ENCODE measurements around the gene SCYGR7.
"Not testable (repeated sequence)": the region's sequence is repeated elsewhere in the genome, so short reads cannot be mapped to it uniquely, and the experiment has no call there.

Gene SCYGR7, protein sequence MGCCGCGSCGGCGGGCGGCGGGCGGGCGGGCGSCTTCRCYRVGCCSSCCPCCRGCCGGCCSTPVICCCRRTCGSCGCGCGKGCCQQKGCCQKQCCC

DNA sequence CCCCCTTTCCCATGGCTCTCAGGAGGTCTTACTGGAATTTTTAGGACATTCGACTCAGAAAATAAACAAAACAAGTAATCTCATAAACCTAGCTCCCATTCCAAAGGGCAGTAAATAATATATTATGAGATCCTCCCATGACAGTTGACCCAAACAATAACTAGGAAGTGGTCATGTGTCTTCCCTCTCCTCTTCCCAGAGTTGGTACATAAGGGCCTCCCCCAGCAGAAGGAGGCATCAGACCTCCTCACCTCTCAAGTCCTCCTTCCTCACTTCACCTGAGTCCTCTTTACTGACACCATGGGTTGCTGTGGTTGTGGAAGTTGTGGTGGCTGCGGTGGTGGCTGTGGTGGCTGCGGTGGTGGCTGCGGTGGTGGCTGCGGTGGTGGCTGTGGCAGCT lies at the start of gene SCYGR7:
Gene SCYGR7 (plus strand): TSS at position 301 of the 400 bp plus-strand sequence. CDS start 0 bp downstream, at position 301.
- DNase-seq: no peak

DNA sequence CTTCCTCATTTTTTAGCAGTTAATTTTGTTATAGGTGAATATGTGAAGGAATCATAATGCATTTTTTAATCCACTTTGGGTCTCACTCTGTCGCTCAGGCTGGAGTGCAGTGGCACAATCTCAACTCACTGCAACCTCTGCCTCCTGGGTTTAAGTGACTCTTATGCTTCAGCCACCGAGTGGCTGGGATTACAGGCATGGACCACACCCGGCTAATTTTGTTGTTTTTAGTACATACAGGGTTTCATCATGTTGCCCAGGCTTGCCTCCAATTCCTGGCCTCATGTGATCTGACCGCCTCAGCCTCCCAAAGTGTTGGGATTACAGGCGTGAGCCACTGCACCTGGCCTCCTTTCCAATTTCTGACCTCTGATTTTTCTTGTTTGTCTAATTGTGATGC lies 43.9 kb upstream of the SCYGR7 start:
- no peak for DNase-seq

DNA sequence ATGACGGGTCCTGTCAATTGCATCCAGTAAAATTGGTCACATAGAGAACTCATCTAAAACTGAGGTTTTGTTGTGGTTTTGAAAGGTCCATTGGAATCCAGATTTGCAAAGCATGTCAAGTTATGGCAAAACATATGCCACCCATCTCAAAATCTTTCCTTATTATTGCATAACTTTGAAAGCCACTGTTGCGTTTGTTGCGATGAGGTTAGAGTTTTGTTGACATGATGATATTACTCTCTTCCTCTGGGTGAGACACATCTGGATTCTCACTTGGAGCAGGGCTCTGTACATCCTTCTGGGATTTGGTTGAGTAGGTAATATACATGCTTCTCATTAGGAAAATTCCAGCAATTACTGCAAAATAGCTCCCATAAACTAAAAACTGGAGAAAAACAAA lies 40.9 kb upstream of the SCYGR7 start:
- DNase-seq: no peak

DNA sequence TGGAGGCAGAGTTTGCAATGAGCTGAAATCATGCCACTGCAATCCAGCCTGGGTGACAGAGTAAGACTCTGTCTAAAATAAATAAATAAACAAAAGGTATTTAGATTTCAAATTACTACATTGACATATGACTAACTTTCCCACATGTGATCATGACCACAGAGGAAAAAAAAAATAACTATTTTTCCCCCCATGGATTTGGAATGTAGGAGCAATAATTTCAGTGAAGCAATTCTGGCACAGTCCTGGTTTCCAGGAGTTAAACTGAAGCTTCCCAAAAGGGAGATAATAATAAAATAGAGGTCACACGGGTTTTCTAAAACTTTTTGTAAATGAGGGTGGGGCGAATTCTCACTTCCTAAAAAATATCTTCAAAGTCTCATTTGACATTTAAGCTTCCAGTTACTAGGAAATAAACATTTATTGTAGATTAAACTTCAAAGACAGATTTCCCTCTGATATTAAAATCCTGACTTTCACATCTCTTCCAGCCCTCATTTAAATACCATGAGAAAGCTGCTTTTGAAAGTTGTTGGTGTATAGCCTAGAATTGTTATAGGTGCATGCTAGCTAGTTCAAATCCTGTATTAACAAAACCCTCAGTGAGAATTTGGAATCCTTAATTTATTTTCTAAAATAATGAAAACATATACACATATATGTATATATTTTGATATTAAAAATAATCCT lies 31.0 kb upstream of the SCYGR7 start:
- DNase-seq: no peak

DNA sequence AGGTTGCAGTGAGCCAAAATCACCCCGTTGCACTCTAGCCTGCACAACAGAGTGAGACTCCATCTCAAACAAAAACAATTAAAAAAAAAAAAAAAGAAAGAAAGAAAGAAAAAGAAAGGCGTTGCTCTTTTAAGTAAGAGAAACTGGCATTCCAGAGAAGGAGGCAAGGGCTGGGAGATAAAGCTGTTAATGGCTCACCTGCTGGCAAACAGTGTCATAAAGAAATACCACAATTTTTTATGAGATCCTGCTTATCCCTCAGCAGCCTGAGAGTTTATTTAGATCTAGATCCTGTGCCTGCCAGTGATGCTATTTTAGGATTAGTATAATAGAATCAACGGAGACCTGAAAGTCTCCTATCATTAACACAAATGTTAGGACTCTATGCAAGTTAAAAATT lies 26.6 kb upstream of the SCYGR7 start:
- DNase-seq: no peak

DNA sequence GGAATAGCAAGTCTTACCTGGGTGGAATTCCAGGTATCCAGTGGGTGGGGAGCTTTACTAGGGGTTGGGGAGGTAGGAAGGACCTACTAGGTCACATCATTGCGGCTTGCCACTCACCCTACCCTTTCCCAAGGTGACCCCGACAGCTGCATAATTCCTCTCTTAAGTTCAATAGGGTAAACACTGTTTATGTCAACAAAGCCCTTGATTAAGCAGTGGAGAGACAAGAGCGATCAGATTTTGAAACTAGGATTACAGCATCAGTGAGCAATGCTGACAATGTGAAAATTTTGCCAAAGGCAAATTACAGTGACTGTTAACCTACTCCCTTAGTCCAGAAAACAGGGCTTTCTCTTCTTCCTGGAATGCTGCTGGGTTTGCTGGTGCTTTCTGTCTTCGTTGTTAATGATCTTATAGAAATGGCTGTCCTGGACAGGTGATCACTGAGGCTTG lies 24.8 kb upstream of the SCYGR7 start:
- no peak for DNase-seq

DNA sequence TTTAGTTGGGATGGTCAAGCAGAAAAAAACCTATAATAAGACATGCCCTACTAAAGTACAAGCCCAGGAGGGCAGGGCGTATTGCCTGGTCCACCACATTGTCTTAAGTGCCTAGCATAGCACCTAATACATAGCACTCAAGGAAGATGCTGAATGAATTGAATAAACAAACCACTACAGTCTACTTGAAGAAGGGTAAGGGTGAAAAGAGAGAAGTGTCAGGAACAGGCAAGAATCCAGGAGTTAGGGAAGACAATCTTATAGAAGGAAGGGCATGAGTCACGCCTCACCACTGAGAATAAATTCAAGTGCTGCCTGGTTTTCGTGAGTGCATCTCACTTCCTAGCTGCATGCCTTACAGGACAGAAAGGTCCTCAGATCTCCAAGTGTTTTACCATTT lies 24.2 kb upstream of the SCYGR7 start:
- no peak for DNase-seq

DNA sequence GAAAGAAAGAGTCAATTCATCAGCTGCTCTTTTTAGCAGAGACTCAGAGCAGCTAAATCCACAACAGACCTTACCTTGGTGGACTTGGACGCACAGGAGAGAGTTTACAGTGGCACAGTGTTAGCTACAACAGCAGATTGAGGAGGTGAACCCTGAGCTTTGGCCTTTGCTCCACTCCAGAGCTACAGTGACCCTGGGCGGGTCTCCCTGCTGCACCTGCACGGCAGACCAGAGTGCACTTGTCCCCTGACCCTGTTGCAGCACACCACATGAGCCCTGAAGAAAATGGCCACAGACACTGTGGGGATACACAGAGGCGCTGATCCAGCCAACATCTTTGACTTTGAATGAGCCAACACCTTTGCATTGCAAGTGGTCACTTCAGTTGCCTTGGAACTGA lies 21.3 kb upstream of the SCYGR7 start:
- DNase-seq: no peak

DNA sequence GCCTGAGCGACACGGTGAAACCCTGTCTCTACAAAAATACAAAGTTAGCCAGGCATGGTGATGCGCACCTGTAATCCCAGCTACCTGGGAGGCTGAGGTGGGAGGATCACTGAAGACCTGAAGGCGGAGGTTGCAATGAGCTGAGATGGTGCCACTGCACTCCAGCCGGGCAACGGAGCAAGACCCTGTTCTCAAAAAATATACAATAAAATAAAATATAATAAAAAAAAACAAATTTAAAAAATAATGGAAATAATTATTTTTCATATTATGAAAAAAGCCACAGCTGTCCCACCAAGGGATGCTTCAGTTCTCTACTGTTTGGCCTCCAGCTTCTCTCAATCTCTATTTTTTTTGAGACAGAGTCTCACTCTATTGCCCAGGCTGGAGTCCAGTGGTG lies 20.7 kb upstream of the SCYGR7 start:
- DNase-seq: no peak

DNA sequence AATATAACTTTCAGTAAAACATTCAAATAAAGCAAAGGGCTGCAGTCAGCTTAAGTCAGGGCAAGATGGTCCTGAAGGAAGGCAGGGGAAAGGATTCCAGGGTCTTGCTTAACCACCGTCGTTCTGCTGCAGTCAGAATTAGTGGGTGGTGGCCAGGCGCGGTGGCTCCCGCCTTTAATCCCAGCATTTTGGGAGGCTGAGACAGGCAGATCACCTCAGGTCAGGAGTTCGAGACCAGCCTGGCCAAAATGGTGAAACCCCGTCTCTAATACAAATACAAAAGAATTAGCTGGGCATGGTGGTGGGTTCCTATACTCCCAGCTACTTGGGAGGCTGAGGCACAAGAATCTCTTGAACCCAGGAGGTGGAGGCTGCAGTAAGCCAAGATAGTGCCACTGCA lies 17.1 kb upstream of the SCYGR7 start:
- DNase-seq: no peak

DNA sequence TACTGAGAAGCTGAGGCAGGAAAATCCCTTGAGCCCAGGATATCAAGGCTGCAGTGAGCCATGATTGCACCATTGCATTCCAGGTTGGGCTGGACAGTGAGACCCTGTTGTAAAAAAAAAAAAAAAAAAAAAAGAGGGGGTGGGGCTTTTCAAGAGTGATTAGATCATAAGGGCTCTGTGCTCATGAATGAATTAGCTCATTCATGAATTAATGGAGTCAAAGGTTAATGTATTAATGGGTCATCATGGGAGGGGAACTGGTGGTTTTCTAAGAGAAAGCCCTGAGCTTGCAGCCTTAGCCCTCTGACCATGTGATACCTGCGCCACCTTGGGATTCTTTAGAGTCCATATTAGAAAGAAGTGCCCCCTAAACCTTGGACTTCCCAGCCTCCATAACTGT lies 14.8 kb upstream of the SCYGR7 start:
- no peak for DNase-seq

DNA sequence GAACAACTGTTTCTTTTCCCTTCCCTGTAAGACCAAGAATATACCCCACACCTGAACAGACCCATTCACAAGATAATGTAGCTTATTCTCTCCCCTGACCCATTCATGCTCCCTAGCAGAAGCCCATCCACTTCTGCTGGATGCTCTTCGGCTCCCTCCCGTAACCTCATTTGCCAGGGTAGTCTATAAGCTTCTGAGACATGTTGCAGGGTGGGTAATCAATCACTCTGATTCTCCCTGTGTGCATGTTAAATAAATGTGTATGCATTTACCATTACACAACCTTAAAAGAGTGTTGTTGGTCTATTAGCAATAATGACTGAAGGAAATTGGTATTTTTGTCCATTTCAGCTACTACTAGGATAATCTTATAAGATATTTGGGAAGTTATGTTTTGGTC lies 11.6 kb upstream of the SCYGR7 start:
- no peak for DNase-seq

DNA sequence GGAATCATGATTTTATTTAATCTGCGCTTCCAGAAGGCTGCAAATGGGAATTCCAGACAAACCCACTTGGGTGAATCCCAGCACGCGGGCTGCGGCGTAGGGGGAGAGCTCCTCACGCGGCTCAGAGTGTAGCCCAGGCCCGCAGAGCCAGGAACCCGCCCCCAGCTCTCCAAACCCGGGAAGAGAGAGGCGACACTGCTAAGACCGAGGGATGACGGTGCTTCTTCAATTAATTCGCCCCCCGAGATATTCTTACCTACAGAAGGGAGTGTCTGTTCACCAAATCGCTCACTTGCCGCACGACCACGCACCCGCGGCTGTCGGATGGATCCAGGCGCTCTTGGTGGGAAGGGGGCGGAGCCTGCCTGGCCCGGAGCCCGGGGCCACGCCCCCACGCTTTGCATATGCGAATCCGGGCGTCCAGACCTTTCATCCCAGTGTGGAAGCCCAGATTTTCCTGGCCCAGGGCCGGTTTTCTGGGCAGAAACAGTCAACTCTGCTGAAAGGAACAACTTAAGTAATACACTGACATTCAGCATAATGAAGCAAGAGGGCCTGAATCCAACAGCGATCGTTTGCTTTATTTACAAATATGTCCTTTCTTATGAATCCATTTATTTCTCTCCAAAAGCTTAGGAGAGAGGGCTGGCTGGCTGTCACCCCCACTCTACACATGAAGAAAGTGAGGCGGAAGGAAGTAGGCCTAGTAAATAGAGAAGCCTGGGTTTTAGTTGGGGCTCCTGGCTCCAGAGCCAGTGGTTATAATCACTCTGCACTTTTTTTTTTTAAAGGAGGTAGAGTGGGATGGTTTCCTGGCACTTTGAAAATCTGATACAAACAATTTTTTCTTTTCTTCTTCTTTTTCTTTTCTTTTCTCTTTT lies 10.2 kb upstream of the SCYGR7 start, which contains the start of gene SLC19A3:
Gene SLC19A3 (minus strand): TSS at position 342 of the 881 bp plus-strand sequence. CDS start 15,710 bp downstream, outside the sequence.
- DNase-seq: no peak

DNA sequence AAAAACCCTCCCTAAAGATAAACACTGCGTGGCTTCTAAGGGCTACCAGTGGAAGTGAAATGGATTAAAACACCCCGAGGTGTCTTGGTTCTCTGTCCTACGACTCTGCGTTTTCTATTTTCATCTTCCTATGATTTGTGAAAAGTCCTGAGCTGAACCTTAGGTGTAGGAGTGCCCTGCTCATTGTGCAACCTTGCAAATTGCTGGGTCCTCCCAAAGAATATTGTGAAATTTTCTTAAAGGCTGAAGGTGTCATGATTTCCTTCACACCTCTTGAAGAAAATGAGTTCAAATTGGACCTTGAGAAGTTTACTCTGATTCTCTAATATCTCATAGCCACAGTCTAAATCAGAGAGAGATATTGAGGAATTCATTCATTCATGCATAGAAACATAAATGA lies 8.5 kb upstream of the SCYGR7 start:
- DNase-seq: no peak

DNA sequence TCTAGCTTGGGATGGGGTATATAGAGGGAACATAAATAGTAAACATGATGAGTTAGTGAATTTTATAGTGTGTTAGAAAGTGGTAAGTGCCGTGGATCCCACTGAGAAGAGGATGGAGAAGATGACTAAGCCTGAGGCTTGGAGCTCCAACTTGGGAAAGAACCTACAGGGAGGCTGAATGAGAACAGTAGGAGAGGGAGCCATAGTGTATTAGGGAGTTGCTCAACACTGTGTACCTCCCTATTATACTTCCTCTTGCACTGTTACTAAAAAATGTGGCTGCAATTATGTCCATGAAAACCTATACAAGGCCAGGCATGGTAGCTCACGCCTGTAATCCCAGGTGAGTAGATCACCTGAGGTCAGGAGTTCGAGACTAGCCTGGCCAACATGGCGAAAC lies 7.5 kb upstream of the SCYGR7 start:
- DNase-seq: no peak

DNA sequence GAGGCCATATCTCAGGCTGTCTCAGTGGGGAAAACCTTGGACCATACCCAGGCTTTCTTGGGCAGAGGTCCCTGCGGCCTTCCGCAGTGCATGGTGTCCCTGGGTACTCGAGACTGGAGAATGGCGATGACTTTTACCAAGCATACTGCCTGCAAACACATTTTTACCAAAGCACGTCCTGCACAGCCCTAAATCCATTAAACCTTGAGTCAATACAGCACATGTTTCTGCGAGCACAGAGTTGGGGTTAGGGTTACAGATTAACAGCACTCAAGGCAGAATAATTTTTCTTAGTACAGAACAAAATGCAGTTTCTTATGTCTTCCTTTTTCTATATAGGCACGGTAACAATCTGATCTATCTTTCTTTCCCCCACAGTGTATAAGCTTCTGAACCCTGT lies 5.3 kb upstream of the SCYGR7 start:
- not testable (repeated sequence) for DNase-seq

DNA sequence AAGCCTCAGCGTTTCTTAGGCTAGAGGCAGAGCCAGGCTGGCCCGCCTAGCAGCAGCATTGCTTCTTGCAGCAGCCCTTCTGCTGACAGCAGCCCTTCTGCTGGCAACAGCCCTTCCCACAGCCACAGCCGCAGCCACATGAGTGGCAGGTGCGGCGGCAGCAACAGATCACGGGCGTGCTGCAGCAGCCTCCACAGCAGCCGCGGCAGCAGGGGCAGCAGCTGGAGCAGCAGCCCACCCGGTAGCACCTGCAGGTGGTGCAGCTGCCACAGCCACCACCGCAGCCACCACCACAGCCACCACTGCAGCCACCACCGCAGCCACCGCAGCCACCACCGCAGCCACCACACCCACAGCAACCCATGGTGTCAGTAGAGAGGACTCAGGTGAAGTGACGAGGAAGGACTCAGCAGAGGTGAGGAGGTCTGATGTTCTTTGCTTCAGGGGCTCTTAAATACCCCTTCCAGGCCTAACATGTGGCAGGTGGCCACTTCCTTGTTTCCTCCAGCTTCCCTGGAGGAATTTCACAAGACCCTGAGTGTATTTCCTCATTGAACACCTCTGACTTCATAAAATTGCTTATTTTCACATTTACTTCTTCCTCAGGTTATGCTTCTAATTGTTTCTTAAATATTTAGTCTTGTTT lies 3.6 kb upstream of the SCYGR7 start, which contains the start of gene SCYGR6:
Gene SCYGR6 (minus strand): TSS at position 364 of the 646 bp plus-strand sequence. CDS start 0 bp downstream, at position 364.
- DNase-seq: no peak

DNA sequence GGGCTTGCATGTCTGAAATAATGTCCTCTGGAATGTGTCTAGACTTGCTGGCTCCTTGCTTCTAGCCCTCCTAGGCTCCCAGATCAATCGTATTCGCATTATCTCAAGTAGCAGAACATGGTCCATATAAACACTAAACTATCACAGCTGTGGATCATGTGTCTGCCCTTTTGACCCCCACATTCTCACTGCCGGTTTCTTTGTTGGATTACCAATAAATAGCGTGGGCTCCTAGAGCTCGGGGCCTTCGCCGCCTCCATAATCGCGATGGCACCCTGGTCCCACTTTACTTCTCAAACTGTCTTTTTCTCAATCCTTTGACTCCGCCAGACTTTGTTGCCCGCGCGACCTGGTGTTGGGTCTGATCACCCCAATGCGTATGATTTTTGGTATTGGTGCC lies 11.2 kb downstream of the SCYGR7 start:
- DNase-seq: no peak

DNA sequence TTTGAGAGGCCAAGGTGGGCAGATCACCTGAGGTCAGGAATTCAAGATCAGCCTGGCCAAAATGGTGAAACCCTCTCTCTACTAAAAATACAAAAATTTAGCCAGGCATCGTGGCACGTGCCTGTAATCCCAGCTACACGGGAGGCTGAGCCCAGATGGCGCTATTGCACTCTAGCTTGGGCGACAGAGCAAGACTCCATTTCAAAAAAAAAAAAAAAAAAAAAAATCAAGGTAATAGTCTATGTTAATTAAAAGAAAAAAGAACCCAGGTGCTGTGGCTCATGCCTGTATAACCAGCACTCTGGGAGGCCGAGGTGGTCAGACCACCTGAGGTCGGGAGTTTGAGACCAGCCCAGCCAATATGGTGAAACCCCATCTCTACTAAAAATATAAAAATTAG lies 12.6 kb downstream of the SCYGR7 start:
- DNase-seq: not testable (repeated sequence)

DNA sequence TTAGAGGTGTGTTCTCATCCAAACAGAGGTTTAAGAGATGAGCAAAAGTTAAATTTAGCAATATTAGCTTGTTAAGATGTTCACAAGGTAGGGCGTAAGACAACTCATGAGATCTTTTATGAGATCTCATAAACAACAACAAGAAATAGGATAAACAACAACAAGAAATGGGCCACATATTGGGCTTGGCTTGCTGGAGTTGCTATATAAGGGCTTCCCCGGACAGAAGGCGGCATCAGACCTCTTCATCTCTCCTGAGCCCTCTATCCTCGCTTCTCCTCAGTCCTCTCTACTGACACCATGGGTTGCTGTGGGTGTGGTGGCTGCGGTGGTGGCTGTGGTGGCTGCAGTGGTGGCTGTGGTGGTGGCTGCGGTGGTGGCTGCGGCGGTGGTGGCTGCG lies 17.5 kb downstream of the SCYGR7 start, which contains the start of gene SCYGR8:
Gene SCYGR8 (plus strand): TSS at position 301 of the 400 bp plus-strand sequence. CDS start 0 bp downstream, at position 301.
- no peak for DNase-seq

DNA sequence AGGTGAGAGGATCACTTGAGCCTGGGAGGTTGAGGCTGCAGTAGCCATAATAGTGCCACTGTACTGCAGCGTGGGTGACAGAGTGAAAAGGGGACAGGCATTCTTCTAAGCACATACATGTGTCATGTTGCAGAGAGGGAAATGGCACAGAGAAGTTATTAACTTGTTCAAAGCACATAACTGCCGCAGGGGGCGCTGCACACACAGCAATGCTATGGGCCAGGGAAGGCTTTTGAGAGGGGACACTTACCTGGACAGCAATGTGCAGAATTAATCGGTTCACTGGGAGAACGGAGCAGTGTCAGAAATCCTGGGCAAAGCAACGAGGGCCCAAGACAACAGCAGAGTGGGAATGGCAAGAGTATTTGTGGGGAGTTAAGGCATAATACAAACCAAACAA lies 19.9 kb downstream of the SCYGR7 start:
- DNase-seq: no peak

DNA sequence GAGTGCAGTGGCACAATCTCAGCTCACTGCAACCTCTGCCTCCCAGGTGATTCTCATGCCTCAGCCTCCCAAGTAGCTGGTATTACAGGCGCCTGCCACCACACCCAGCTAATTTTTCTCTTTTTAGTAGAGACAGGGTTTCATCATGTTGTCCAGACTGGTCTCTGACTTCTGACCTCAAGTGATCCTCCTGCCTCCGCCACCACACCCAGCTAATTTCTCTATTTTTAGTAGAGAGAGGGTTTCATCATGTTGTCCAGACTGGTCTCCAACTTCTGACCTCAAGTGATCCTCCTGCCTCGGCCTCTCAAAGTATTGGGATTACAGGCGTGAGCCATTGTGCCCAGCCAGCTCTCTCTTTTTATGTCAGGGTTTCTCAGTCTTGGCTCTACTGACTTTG lies 28.1 kb downstream of the SCYGR7 start:
- DNase-seq: not testable (repeated sequence)

All from activated CD4-positive, CD25-positive, alpha-beta regulatory T cell (primary cell).